Measurements from ENCODE around the gene ASIC4.

ASIC4 gene

GRCh38 chr2:219566640-219567039 lies 52.4 kb downstream of the ASIC4 start:
- no peak for DNase-seq

GRCh38 chr2:219567131-219567530 lies 52.8 kb downstream of the ASIC4 start:
- DNase-seq = no peak

GRCh38 chr2:219567791-219568361 lies 53.6 kb downstream of the ASIC4 start:
- no peak for DNase-seq

- no peak for DNase-seq
Observed at GRCh38 chr2:219569041-219569440, 54.8 kb downstream of the ASIC4 start.

GRCh38 chr2:219569635-219570034 lies 55.4 kb downstream of the ASIC4 start:
- no peak for DNase-seq

- peak in 7 of 56 donors; percentile 8 to 41 (median 26) for DNase-seq
Observed at GRCh38 chr2:219570194-219570923, 56.1 kb downstream of the ASIC4 start.

- DNase-seq = peak in 1 of 56 donors; percentile 43
Observed at GRCh38 chr2:219570924-219571310, 56.6 kb downstream of the ASIC4 start.

- peak in 34 of 56 donors; percentile 5 to 58 (median 28) for DNase-seq
Observed at GRCh38 chr2:219571311-219572236, 57.3 kb downstream of the ASIC4 start, which contains the start of gene OBSL1. OBSL1 (minus strand) TSS chr2:219571539; CDS start chr2:219571232, 307 bp downstream.

GRCh38 chr2:219572237-219573001 lies 58.1 kb downstream of the ASIC4 start, which contains the start of gene INHA:
INHA (plus strand) TSS chr2:219572310; CDS start chr2:219572375, 65 bp downstream.
- no peak for DNase-seq

- no peak for DNase-seq
Observed at GRCh38 chr2:219573166-219573565, 58.9 kb downstream of the ASIC4 start.

GRCh38 chr2:219574484-219575311 lies 60.4 kb downstream of the ASIC4 start:
- DNase-seq = no peak

- DNase-seq = no peak
Observed at GRCh38 chr2:219575566-219576504, 61.6 kb downstream of the ASIC4 start.

GRCh38 chr2:219576505-219577388 lies 62.5 kb downstream of the ASIC4 start:
- DNase-seq = peak in 24 of 56 donors; percentile 5 to 55 (median 14)

GRCh38 chr2:219578811-219579613 lies 64.7 kb downstream of the ASIC4 start:
- no peak for DNase-seq

GRCh38 chr2:219581346-219581745 lies 67.1 kb downstream of the ASIC4 start:
- no peak for DNase-seq

All from amygdala (tissue), 56 donors.